ENCODE measurements around the gene CCDC136.

CCDC136 gene

GRCh38 chr7:128836729-128837348, 45.1 kb downstream of the CCDC136 start:
- Histone ChIP-seq H3K27ac (ENCODE audit: poor library complexity, severe bottlenecking) (no peak overlapping the region), H3K9me3 (ENCODE audit: severe bottlenecking) (no peaks in the 10 kb centered on the region), H3K27me3 (ENCODE audit: insufficient read depth, poor library complexity, severe bottlenecking) (no peaks in the 10 kb centered on the region), H3K36me3 (ENCODE audit: low read depth) (no peaks in the 10 kb centered on the region), H3K4me3 (ENCODE audit: severe bottlenecking) (no peak overlapping the region), H3K4me1 (ENCODE audit: insufficient read depth, poor library complexity, severe bottlenecking) (no peaks in the 10 kb centered on the region)
- peak; percentile 52 for DNase-seq (ENCODE audit: low spot score)
- no peak for ATAC-seq (ENCODE audit: low read depth)
- no peak for TF ChIP-seq CTCF (IDR thresholded peaks at IDR 0.05; ENCODE audit: poor library complexity, severe bottlenecking)

- H3K36me3 ChIP-seq (ENCODE audit: low read depth): no peaks in the 10 kb centered on the region
These were observed 45.8 kb downstream of the CCDC136 start for GRCh38 chr7:128837521-128837921.

GRCh38 chr7:128838109-128838779, 46.5 kb downstream of the CCDC136 start:
- Histone ChIP-seq H3K27ac (ENCODE audit: poor library complexity, severe bottlenecking) (no peak overlapping the region), H3K27me3 (ENCODE audit: insufficient read depth, poor library complexity, severe bottlenecking) (no peaks in the 10 kb centered on the region), H3K36me3 (ENCODE audit: low read depth) (no peaks in the 10 kb centered on the region), H3K4me1 (ENCODE audit: insufficient read depth, poor library complexity, severe bottlenecking) (no peaks in the 10 kb centered on the region), H3K9me3 (ENCODE audit: severe bottlenecking) (no peaks in the 10 kb centered on the region), H3K4me3 (ENCODE audit: severe bottlenecking) (no peak overlapping the region)
- DNase-seq (ENCODE audit: low spot score): no peak
- TF ChIP-seq CTCF (IDR thresholded peaks at IDR 0.05; ENCODE audit: poor library complexity, severe bottlenecking): no peak
- ATAC-seq (ENCODE audit: low read depth): no peak

More at GRCh38 chr7:128837521-128837921, 45.8 kb downstream of the CCDC136 start:
- Histone ChIP-seq H3K4me3 (ENCODE audit: severe bottlenecking) (no peak overlapping the region), H3K9me3 (ENCODE audit: severe bottlenecking) (no peaks in the 10 kb centered on the region), H3K4me1 (ENCODE audit: insufficient read depth, poor library complexity, severe bottlenecking) (no peaks in the 10 kb centered on the region), H3K27me3 (ENCODE audit: insufficient read depth, poor library complexity, severe bottlenecking) (no peaks in the 10 kb centered on the region), H3K27ac (ENCODE audit: poor library complexity, severe bottlenecking) (no peak overlapping the region)
- ATAC-seq (ENCODE audit: low read depth): no peak
- peak; percentile 59 for DNase-seq (ENCODE audit: low spot score)
- TF ChIP-seq CTCF (IDR thresholded peaks at IDR 0.05; ENCODE audit: poor library complexity, severe bottlenecking): no peak

- H3K27me3 ChIP-seq (ENCODE audit: insufficient read depth, poor library complexity, severe bottlenecking): no peaks in the 10 kb centered on the region
These were observed 47.4 kb downstream of the CCDC136 start for GRCh38 chr7:128838981-128839731.

More at GRCh38 chr7:128838981-128839731, 47.4 kb downstream of the CCDC136 start:
- Histone ChIP-seq H3K4me3 (ENCODE audit: severe bottlenecking) (no peak overlapping the region), H3K36me3 (ENCODE audit: low read depth) (no peaks in the 10 kb centered on the region), H3K27ac (ENCODE audit: poor library complexity, severe bottlenecking) (no peak overlapping the region), H3K4me1 (ENCODE audit: insufficient read depth, poor library complexity, severe bottlenecking) (no peaks in the 10 kb centered on the region), H3K9me3 (ENCODE audit: severe bottlenecking) (no peaks in the 10 kb centered on the region)
- no peak for ATAC-seq (ENCODE audit: low read depth)
- TF ChIP-seq CTCF (IDR thresholded peaks at IDR 0.05; ENCODE audit: poor library complexity, severe bottlenecking): no peak
- no peak for DNase-seq (ENCODE audit: low spot score)
